Transverse colon (tissue), 4 donors: ENCODE data around the gene RAB2B.
"Not testable (repeated sequence)": the region's sequence is repeated elsewhere in the genome, so short reads cannot be mapped to it uniquely, and the experiment has no call there.

Experiments used
- POLR2A ChIP-seq: fragments of 450-650 bp; IDR thresholded peaks from one replicate; pipeline ENCODE4 v1.6.1; 2016; ENCODE audit warnings: antibody characterized with exemption, mild to moderate bottlenecking, moderate library complexity
- POLR2AphosphoS5 ChIP-seq, 3 donors: sonication (generic); formaldehyde crosslinking; IDR thresholded peaks; one replicate each; pipeline ENCODE4 v1.6.1; 2016; ENCODE audit warnings: antibody characterized with exemption in 3 of 3
- TF ChIP-seq, protein P1 (sequence below), 5 experiments: fragments of 200-600 bp in 3 of 5; fragments of 450-650 bp in 2 of 5; sonication (generic) in 3 of 5; IDR thresholded peaks; 1 replicate in 2 of 5; 2 replicates in 3 of 5; pipeline ENCODE4 v1.5.1; 2016 to 2017; ENCODE audit warnings: antibody characterized with exemption in 5 of 5, inconsistent platforms in 3 of 5, mild to moderate bottlenecking in 2 of 5, moderate library complexity in 1 of 5

GRCh38 chr14:21442657-21443056, 34.1 kb downstream of the RAB2B start:
- TF ChIP-seq, protein P1, sequence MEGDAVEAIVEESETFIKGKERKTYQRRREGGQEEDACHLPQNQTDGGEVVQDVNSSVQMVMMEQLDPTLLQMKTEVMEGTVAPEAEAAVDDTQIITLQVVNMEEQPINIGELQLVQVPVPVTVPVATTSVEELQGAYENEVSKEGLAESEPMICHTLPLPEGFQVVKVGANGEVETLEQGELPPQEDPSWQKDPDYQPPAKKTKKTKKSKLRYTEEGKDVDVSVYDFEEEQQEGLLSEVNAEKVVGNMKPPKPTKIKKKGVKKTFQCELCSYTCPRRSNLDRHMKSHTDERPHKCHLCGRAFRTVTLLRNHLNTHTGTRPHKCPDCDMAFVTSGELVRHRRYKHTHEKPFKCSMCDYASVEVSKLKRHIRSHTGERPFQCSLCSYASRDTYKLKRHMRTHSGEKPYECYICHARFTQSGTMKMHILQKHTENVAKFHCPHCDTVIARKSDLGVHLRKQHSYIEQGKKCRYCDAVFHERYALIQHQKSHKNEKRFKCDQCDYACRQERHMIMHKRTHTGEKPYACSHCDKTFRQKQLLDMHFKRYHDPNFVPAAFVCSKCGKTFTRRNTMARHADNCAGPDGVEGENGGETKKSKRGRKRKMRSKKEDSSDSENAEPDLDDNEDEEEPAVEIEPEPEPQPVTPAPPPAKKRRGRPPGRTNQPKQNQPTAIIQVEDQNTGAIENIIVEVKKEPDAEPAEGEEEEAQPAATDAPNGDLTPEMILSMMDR (IDR thresholded peaks at IDR 0.05), result not testable (repeated sequence)
- not testable (repeated sequence) for TF ChIP-seq POLR2A; POLR2AphosphoS5 (IDR thresholded peaks at IDR 0.05)
